Measurements from ENCODE around the gene TRAK2.

The TRAK2 gene

DNA sequence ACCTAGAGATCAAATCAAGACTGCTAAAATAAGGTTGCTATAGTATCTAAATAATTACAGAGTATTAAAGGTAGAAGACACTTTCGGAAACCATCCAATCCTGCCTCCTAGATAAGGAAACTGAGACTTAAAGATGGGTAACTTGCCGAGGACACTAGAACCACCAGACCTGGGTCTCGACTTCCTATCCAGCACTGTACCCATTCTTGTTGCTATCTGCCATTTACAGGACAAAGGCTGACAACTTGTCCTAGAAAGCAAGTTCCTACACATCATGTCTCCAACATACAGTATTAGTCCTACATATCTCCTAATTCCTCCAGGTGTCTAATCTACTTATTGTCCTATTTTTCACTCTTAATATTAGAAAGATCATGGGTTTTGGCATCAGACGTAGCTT, 37.7 kb downstream of the TRAK2 start:
- peak overlapping the region; percentile 51 to 81 for H3K27ac ChIP-seq
- TF ChIP-seq, protein P1, sequence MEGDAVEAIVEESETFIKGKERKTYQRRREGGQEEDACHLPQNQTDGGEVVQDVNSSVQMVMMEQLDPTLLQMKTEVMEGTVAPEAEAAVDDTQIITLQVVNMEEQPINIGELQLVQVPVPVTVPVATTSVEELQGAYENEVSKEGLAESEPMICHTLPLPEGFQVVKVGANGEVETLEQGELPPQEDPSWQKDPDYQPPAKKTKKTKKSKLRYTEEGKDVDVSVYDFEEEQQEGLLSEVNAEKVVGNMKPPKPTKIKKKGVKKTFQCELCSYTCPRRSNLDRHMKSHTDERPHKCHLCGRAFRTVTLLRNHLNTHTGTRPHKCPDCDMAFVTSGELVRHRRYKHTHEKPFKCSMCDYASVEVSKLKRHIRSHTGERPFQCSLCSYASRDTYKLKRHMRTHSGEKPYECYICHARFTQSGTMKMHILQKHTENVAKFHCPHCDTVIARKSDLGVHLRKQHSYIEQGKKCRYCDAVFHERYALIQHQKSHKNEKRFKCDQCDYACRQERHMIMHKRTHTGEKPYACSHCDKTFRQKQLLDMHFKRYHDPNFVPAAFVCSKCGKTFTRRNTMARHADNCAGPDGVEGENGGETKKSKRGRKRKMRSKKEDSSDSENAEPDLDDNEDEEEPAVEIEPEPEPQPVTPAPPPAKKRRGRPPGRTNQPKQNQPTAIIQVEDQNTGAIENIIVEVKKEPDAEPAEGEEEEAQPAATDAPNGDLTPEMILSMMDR (IDR thresholded peaks at IDR 0.05): no peak
- no peak overlapping the region for H3K4me3 ChIP-seq
- DNase-seq (ENCODE audit: low spot score): no peak

DNA sequence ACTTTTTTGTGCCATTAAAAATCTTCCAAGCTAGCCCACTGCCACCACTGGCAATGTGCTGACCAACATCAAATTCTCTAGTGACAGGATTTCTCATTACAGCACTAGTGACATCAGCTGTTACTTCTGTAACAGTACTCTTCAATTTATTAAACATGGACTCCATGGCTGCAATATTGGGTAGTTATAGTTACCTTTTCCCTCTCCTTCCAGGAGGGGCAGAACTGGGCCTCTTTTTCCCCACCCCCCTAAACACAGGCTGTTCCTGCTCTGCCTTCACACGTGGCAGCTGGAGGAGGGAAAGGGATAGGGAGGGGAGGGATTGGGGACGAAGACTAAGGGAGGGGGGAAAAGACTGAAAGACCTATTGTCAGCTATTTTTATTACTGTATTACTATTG, 38.1 kb downstream of the TRAK2 start:
- no peak for DNase-seq (ENCODE audit: low spot score)
- TF ChIP-seq, protein P1 (IDR thresholded peaks at IDR 0.05): no peak
- Histone ChIP-seq H3K27ac (peak overlapping the region; percentile 51 to 81), H3K4me3 (no peak overlapping the region)

DNA sequence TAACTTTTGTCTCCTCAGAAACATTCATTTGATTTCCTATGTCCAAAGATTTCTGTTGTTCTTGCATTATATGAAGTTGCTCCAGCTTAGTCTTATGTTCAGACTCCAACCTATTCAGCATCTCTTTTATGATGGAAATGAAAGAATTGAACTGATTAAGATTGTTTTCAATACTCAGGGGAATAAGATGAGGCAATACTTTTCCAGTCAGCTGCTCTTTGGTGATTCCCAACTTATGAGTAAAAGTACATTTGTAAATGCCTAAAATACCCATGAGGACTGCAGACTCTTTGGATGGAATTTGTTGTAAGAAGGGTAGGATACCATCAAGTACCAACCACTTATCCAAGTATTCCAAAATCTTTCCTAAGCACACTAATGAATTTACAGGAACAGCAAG, 39.8 kb downstream of the TRAK2 start:
- DNase-seq (ENCODE audit: low spot score): no peak
- peak overlapping the region; percentile 12 to 50 for H3K27ac ChIP-seq
- no peak overlapping the region for H3K4me3 ChIP-seq
- TF ChIP-seq, protein P1 (IDR thresholded peaks at IDR 0.05): no peak

DNA sequence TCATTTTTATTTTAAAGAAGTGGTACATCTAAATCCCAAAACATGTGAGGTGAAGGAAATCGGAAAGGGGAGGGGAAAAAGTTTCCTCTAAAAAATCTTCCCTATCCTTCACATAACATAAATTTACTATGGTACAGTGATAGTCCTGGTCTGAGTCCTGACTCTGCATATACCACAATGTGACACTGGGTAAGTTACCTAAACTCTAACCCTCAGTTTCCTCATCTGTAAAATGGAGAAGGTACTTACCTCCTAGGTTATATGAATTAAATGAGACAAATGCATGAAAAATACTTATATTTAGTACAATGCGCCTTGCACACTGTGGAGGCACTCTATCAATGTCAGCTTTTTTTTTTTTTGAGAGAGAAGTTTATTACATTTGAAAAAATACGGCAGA, 42.3 kb downstream of the TRAK2 start:
- DNase-seq (ENCODE audit: low spot score): no peak
- TF ChIP-seq, protein P1 (IDR thresholded peaks at IDR 0.05): no peak
- no peak overlapping the region for H3K4me3 ChIP-seq
- H3K27ac ChIP-seq: no peak overlapping the region

DNA sequence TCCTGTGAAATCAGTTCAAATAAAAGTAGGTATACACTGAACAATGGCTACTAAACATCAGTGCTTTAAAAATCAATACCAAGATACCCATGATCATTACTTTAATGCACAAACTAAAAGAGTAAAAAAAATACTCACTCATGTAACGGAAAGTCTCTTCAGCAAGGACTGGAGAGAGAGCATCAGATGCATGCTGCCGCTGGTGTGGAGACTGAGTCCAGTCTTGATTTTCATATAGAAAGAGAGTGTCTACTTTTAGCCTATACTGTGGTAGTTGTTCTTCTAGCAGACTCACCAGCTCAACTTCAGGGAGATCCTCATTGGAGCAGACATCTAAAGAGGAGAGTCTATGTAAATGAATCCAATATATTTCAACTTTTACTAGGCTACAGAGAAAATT, 44.0 kb downstream of the TRAK2 start:
- TF ChIP-seq, protein P1 (IDR thresholded peaks at IDR 0.05): no peak
- DNase-seq (ENCODE audit: low spot score): no peak
- no peak overlapping the region for H3K4me3 ChIP-seq
- peak overlapping the region; percentile 1 to 39 for H3K27ac ChIP-seq

DNA sequence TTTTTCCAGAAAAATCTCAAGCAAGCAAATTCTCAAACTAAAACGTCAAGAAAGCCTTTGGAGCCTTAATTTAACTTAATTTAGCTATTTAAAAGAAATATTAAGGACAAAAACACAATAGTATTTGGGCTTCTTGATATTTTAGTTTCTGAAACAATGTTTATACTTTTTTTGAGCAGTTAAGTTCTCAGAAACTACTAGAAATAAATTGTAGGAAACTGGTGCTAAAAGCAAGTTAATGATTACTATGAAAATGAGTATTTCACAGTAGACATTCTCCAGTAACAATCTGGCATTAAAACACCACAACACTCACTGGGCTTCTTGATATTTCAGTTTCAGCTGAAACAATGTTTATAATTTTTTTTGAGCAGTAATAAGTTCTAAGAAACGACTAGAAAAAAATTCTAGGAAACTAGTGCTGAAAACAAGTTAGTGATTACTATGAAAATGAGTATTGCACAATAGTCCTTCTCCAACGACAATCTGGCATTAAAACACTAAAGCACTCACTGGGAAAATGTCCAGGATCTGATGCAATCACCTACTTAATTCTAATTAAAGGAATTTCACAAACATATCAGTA, 45.1 kb downstream of the TRAK2 start:
- peak overlapping the region; percentile 1 to 39 for H3K27ac ChIP-seq
- no peak for DNase-seq (ENCODE audit: low spot score)
- no peak overlapping the region for H3K4me3 ChIP-seq
- TF ChIP-seq, protein P1 (IDR thresholded peaks at IDR 0.05): no peak

DNA sequence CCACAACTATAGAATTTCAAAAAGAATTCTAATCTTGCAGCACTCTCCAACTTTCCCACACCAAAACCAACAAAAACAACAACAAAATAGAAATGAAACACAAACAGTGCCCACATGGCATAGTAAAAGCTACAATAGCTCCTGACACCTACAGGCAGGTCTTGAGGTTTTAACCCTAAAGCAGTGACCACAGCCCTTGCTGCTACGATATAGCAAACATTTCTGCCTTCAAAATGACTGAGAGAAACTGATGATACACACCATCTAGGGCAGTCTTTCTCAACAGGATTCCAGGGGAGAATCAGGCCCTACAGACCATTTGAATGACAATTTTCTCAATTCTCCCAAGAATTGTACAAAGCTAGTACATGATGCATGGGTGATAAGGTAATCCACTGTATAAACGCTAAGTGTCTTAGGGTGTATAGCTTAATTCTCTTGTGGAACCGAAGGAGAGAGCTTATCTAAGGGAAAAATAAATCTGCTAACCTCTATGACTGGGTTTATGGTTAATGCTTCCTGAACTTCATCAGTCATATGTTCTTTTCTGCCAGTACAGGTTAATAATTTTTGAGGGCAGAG, 46.5 kb downstream of the TRAK2 start:
- DNase-seq (ENCODE audit: low spot score): no peak
- TF ChIP-seq, protein P1 (IDR thresholded peaks at IDR 0.05): no peak
- peak overlapping the region in 1 of 2 donors; percentile 40 for H3K27ac ChIP-seq
- H3K4me3 ChIP-seq: no peak overlapping the region

Measured in coronary artery (tissue), 2 donors.